T1000 (cell line): ENCODE results near the gene AGBL4.
A peak's percentile ranks its signal among the peaks of the same experiment; 100 is the strongest.

Experiments used
- DNase-seq: peaks from one replicate; lab custom pipeline; 2025; ENCODE audit warnings: mixed read lengths; lab: John Stamatoyannopoulos, UW

The AGBL4 gene

DNA sequence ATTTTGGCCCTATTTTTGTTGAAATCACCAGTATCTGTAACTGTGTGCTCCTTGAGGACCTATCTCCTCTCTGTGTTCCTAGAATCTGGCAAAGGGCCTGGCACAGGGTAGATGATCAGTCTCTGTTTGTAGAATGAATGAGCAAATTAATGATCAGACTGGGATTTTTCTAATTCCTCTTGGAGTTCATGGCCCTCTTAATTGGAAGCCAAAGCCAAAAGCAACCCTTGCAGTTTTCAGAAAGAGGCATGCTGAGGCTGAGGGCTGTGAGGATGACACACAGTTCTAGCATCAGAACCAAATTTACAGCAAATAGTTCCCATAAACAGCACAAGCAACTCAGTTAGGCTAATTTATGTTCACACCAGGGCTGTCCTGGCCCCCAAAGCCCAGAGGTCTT is 1136.0 kb downstream of the AGBL4 start:
- DNase-seq = no peak

GRCh38 chr1:48882020-48882419 is 1141.7 kb downstream of the AGBL4 start:
- DNase-seq = no peak

DNA sequence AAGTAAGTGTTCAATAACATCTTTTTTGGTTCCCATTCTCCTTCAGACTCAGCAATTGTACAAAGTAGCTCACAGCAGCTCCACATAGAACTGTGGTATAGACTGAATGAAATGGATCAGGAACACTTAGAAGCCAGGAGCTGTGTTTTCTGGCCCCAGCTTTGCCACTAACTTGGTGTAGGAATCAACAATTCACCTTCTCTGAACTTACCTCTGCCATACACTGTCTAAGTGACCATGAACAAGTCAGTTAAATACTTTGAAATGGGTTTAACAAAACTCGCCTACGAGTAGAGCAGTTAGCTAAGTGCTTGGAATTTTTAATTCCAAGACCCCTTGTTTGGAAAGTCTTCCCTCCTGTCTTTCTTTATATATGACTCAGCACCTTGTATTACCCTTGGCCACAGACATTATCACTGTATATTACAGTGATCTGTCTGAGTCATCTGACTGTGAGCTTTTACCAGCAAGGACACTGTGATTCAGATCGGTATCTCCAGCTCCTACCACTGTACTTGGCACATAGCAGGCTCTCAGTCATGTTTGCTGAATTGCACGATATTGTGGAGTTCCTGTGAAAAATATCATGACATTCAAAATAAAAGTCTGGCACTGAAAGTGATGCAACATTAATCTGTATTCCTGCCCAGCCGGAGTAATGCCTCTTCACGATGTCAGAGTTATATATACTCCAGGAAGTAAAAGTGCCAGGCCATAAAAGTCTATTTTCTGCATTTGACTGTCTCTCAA is 1145.4 kb downstream of the AGBL4 start:
- peak; percentile 27 for DNase-seq

GRCh38 chr1:48876330-48876785 is 1147.4 kb downstream of the AGBL4 start:
- peak; percentile 29 for DNase-seq

GRCh38 chr1:48875552-48876329 is 1148.0 kb downstream of the AGBL4 start:
- DNase-seq = no peak

DNA sequence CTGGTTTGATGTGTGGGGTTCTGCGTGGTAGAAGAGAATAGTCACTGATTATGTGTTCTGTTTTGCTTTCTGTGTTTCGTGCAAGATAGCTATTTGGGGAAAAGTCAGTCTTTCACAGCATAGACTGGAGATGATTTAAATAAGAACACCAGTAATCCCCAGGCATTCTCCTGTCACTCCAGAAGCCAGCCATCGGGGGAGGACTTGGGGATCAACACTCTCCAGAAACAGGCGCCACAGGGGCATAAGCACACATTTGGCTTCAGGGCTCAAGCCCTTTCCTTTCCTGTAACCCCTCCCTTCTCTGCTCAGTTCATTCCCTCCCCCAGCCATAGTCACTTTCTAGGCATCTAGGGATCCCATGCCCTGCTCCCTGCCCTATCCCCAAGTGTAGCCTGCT is 1149.8 kb downstream of the AGBL4 start:
- DNase-seq = no peak

DNA sequence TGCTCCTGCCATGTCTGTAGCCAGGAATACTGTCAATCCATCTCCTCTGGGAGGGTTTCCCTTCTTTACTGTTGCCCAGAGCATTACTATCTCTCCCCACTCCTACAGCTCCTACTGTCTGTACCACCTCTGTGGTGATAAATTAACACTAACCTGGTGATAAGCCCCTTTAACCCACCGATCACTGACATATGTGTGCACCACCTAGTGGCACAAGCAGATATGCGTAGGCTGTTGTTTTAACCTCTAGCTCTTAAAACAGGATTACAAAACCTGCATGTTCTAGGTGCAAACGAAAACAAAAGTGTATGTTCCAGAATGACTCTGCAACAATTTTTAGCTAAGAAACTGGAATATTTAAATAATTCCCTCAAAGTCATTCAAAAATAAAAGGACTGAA is 1153.2 kb downstream of the AGBL4 start:
- no peak for DNase-seq

DNA sequence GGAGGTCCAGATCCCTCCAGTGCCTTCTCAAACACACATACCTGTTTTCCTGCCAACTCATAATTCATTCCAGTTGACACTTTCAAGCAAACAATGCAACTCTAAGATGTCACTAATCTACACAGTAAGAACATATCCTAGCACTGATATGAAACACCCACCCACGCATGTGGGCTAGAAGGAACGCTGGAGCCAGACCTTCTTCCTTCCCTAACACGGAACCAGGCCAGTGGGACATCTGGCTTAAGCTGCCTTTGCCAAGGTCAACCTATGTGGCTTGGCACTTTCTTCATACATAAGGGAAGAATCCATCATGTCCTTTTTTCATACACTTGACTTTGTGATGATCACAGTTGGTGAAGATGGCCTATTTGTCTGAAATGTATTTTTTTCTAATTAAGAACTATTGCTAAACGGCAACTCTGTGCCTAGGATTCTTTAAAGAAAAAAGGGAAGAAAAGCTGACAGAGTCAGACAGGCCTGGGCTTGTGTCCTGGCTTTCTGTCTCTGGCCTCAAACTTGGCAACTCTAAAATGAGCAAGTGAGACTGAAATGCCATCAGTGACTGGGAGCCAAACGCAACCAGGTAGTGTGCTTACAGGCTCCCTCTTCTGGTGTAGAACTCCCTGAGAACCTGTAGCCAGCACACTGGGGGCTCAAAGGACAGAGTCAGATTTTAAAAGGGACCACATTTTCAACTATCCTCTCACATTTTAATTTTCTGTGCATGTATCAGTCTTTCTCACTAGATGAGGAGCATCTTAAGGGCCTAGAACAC is 1154.4 kb downstream of the AGBL4 start:
- DNase-seq = no peak

GRCh38 chr1:48864913-48865312 is 1158.8 kb downstream of the AGBL4 start:
- DNase-seq = no peak

GRCh38 chr1:48859456-48859855 is 1164.3 kb downstream of the AGBL4 start:
- no peak for DNase-seq

- no peak for DNase-seq
Observed at GRCh38 chr1:48858200-48858920, 1165.4 kb downstream of the AGBL4 start.

DNA sequence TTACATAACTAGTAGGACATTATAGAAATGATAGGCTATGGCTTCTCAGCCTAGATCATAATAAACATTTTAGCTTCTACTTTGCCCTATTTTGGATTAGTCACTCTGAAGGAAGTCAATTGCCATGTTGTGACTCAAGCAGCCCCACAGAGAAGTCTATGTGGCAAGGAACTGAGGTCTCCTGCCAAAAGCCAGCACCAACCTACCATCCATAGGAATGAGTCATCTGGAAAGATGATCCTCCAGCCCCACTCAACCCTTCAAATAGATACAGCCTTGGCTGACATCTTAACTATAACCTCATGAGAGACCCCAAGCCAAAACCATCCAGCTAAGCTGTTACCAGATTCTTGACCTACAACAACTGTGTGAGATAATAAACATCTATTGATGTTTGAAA is 1170.7 kb downstream of the AGBL4 start:
- DNase-seq = peak; percentile 70

DNA sequence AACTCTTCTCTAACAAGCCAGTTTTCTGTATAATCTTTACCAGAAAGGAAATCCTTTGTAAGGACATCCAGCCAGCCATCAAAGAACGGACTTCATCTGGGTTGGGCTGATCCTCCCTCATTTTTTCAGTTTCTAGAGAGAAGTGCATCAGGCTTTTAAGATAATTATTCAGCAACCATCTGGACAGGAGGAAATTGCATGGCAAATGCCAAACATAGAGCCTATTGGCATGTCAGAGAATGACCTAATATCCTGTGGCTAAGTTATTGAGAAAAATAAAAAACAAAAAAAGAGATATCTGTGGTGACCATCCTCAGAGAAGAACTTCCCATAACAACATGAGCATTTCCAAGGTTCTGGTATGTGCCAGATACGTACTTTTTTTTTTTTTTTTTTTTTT is 1172.1 kb downstream of the AGBL4 start:
- DNase-seq = no peak

- no peak for DNase-seq
Observed at GRCh38 chr1:48848035-48848434, 1175.7 kb downstream of the AGBL4 start.

DNA sequence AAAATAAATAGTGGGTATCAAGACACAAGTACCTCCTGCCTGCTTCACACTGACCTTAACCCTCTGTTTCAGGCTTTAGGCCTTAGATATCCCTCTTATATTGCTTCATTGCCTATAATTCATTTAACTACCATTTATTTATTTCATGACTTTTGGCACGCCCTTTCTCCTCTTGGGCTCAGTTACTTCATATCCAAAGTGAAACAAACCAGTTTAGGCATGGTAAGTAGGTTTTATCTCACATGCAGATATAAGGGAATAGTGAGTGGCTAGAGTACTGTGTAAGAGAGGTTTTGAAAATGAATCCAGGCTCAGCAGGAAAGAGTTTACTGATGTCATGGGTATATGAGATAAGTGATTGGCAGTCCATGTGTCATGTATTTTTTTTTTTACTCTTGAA is 1177.3 kb downstream of the AGBL4 start:
- no peak for DNase-seq

- DNase-seq = no peak
Observed at GRCh38 chr1:48844187-48844586, 1179.6 kb downstream of the AGBL4 start.

GRCh38 chr1:48841966-48842365 is 1181.8 kb downstream of the AGBL4 start:
- no peak for DNase-seq

DNA sequence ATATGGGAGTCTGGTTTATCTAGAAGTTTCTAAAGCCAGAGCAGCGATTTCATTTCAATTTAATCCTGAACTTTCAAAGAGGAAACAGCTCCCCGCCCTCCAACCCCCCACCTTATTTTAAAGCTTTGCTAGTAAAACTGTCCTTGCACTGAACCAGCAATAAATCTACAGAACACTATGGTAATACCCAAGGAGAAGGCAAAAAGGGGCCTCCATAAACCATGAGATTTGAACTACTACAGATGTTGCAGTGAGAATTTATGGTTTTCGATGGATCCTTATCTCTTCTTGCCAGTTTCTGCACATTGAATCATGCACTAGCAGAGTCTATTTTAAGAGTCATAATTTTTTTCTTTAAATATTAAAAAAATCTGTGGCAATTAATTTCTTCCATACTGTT is 1182.3 kb downstream of the AGBL4 start:
- DNase-seq = no peak

DNA sequence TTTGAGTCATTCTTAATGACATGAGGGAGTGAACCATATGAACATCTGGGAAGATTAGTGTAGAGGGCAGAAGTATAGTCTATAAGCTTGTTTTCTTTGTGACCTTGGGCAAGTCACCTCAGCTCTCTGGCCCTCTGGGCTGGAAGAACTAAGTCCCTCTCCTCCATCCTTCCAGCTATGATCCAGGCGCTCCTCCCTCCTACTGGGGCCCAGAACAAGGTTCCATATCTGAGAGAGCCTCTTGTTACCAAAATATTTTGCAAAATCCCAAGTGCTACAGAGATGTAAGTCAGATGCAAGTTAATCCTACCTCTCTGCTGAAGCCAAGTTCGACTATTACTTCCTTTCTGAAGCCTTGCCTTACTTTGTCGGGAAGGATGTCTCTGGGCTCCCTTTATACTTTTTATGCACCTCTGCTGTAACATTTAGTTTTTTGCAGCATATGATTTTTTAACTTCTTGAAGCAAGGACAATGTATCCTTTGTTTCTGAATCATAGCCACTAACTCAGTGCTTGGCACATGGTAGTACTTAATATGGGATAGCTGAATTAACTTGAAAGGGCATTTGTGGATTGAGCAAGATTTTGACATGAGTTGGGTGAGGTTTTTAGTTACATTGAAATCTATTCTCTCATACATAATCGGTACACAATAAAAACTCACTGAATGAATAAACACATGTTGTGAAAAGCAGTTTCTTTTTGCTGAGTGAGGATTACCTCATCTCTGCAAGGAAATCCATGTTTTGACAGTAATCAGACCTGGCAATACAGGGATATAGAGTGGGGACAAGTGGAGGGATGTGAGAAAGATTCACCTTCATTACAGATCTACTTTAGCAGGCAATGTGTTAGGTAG is 1192.4 kb downstream of the AGBL4 start:
- no peak for DNase-seq

GRCh38 chr1:48830715-48831114 is 1193.0 kb downstream of the AGBL4 start:
- no peak for DNase-seq

DNA sequence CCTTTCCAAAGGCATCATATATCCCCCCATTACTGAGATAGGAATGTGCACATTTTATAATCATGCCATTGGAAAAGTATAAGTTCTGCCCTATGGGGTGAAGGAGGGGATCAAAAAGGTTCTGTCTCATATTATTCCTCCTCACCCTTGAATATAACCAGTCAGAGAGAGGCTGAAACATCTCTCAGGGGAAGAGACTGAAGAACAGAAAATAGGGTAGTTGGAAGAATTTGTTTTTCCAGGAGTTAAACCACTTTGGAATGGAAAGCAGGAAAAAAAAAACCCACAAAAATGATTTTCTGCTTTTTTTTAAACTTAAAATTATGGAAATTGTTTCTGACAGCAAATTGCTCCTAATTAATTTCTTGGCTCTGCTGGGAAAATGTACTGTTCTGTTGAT is 1194.3 kb downstream of the AGBL4 start:
- no peak for DNase-seq
